ENCODE measurements around the gene TBPL1. TPM values are rescaled to one million over a fixed set of nuclear protein-coding genes. Genes with fewer than 3 reads are reported as not detected.

Gene TBPL1
- 25.7 TPM for total RNA-seq

DNA sequence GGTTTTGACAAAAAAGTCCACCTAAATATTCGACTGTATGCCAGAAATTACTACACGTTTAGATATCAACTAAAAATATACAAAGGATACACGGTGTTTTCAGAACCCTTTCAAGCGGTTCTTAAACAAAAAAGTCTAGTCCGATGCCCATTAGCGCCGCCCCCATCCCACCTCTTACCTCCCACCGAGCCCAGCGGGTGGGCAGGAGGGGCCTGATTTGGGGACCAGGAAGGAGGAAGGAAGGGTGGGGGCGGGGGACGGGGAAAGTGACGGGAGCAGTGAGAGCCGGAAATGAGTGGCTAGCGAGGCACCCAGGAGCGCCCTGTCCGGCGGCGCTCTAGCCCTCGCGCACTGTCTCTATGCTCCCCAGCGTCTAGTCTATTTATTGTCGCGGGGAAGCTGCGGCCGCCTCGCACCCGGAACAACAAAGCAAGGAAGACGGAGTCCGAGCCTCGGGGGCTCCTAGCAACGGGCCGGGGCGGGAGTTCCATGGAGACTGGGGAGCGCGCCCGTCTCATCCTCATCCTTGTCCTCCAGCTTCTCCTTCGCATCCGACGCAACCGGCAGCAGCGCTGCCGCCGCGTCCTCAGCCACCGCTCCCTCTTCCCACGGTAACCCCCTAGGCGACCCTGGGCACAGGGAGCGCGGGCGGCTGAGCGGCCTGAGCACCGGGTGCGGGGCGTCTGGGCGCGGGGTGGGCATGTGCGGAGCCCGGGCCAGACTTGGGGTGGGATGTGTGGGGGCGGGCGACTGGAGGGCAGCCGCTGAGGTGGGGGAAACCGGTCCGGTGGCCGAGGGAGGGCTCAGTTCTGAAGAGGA lies at the start of gene TBPL1:
TBPL1 (plus strand) TSS at position 410 of the 819 bp plus-strand sequence. CDS start 26,902 bp downstream, outside the sequence.

Small RNA genes within 50 kb of the gene (small RNA-seq; reads per million reads assigned to genes)
- gene AL449363.1 (ENCODE audit: low replicate concordance): not detected

Other genes starting within 250 kb of the TBPL1 start
- gene TCF21, start 64.1 kb upstream of the TBPL1 start, total RNA-seq: not detected
- 0.94 TPM for gene SLC2A12, start 99.4 kb downstream of the TBPL1 start, total RNA-seq

All from parietal lobe (tissue), 2 donors.